ENCODE measurements around the gene ZFHX2. TPM values are rescaled to one million over a fixed set of nuclear protein-coding genes. Genes with fewer than 3 reads are reported as not detected.

Gene ZFHX2
- total RNA-seq, 1 donor from 2014 or later, result 2.3 TPM

GRCh38 chr14:23546450-23547035 is 5.0 kb downstream of the ZFHX2 start:
- Histone ChIP-seq H3K36me3 (ENCODE audit: control insufficient read depth, insufficient read depth, low read length) (no peaks in the 10 kb centered on the region), H3K4me3 (ENCODE audit: low read depth, low read length) (no peak overlapping the region), H3K27me3 (ENCODE audit: control insufficient read depth, insufficient read depth, low read length) (no peaks in the 10 kb centered on the region)
- no peak for TF ChIP-seq CTCF (IDR thresholded peaks at IDR 0.05; ENCODE audit: insufficient read depth, low read length, poor library complexity, severe bottlenecking)
- DNase-seq (ENCODE audit: low read depth), result no peak

GRCh38 chr14:23545740-23546365 is 5.7 kb downstream of the ZFHX2 start:
- no peaks in the 10 kb centered on the region for H3K27me3 ChIP-seq (ENCODE audit: control insufficient read depth, insufficient read depth, low read length)
- H3K36me3 ChIP-seq (ENCODE audit: control insufficient read depth, insufficient read depth, low read length), result no peaks in the 10 kb centered on the region
- no peak for TF ChIP-seq CTCF (IDR thresholded peaks at IDR 0.05; ENCODE audit: insufficient read depth, low read length, poor library complexity, severe bottlenecking)
- no peak for DNase-seq (ENCODE audit: low read depth)
- H3K4me3 ChIP-seq (ENCODE audit: low read depth, low read length), result no peak overlapping the region

DNA sequence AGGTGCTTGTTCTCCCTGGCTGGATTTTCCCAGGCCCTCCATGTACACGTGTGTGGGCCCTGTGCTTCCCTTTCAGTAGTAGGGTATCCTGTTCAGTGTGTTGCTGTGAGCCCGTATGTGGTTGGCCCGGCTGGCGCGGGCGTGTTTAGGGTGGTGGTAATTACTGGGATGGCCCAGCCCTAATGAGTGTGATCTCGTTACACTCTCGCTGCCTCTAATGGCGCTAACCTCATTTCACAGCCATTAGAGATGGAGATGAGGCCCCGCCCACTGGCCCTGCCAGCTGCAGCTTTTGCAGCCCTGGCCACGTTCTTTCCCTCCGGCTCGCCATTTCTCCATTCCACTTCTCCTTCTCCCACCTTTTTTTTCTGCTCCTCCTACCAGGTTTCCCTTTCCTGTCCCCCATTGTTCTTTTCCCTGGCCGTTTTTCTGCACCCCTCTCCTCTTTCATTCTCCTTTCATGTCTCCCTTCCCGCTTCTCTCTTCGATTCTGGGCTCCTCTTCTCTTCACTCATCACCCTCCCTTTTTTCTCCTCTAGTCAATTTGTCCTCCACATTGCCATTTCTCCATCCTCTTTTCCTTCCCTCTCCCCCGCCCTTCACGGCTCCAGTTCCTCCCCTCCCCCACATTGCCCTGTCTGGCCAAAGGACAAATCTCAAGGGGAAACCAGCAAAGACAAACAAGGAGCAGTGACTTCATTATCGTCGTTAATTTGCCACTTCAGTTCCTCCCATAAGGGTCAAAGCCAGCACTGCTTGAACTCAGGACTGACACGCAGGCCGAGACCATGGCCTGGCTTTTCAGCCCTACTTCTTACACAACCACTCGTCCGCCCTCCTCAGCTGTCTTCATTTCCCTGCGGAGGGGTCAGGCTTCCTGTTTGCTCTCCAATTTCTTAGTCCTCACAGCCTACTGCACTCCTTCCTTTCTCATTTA is 6.8 kb downstream of the ZFHX2 start:
- H3K4me3 ChIP-seq (ENCODE audit: low read depth, low read length), result no peak overlapping the region
- H3K27me3 ChIP-seq (ENCODE audit: control insufficient read depth, insufficient read depth, low read length), result no peaks in the 10 kb centered on the region
- no peak for DNase-seq (ENCODE audit: low read depth)
- H3K36me3 ChIP-seq (ENCODE audit: control insufficient read depth, insufficient read depth, low read length), result no peaks in the 10 kb centered on the region
- no peak for TF ChIP-seq CTCF (IDR thresholded peaks at IDR 0.05; ENCODE audit: insufficient read depth, low read length, poor library complexity, severe bottlenecking)

GRCh38 chr14:23543403-23543802 is 8.2 kb downstream of the ZFHX2 start:
- H3K27me3 ChIP-seq (ENCODE audit: control insufficient read depth, insufficient read depth, low read length), result no peaks in the 10 kb centered on the region
- no peak overlapping the region for H3K4me3 ChIP-seq (ENCODE audit: low read depth, low read length)
- no peak for DNase-seq (ENCODE audit: low read depth)
- TF ChIP-seq CTCF (IDR thresholded peaks at IDR 0.05; ENCODE audit: insufficient read depth, low read length, poor library complexity, severe bottlenecking), result no peak
- H3K36me3 ChIP-seq (ENCODE audit: control insufficient read depth, insufficient read depth, low read length), result no peaks in the 10 kb centered on the region

GRCh38 chr14:23542261-23542660 is 9.3 kb downstream of the ZFHX2 start:
- no peak for DNase-seq (ENCODE audit: low read depth)
- H3K36me3 ChIP-seq (ENCODE audit: control insufficient read depth, insufficient read depth, low read length), result no peaks in the 10 kb centered on the region
- H3K27me3 ChIP-seq (ENCODE audit: control insufficient read depth, insufficient read depth, low read length), result no peaks in the 10 kb centered on the region
- H3K4me3 ChIP-seq (ENCODE audit: low read depth, low read length), result no peak overlapping the region
- TF ChIP-seq CTCF (IDR thresholded peaks at IDR 0.05; ENCODE audit: insufficient read depth, low read length, poor library complexity, severe bottlenecking), result no peak

All from kidney epithelial cell (primary cell).